ENCODE data around the gene RHEB. TPM values are rescaled to one million over a fixed set of nuclear protein-coding genes. Genes with fewer than 3 reads are reported as not detected.

RHEB gene
- polyA plus RNA-seq, 1 of the 3 experiments (the other 2 are of a cell fraction) = 87.3 TPM

GRCh38 chr7:151442776-151443496 lies 76.8 kb downstream of the RHEB start (continued):
- no peak for TF ChIP-seq RCOR1 (IDR thresholded peaks at IDR 0.05; ENCODE audit: low read length)
- no peak for TF ChIP-seq FOXJ3 (CRISPR knock-in tag; IDR thresholded peaks at IDR 0.05)
- no peak for TF ChIP-seq SMC3 (IDR thresholded peaks at IDR 0.05; ENCODE audit: low read depth, low read length)
- TF ChIP-seq MEF2A (IDR thresholded peaks at IDR 0.05; ENCODE audit: borderline replicate concordance, low read depth) = no peak
- no peak for TF ChIP-seq NFIC (IDR thresholded peaks at IDR 0.05; ENCODE audit: borderline replicate concordance)
- TF ChIP-seq FOSL2 (IDR thresholded peaks at IDR 0.05; ENCODE audit: borderline replicate concordance, low read depth) = no peak
- TF ChIP-seq ELF1 (IDR thresholded peaks at IDR 0.05) = no peak
- TF ChIP-seq MAX (IDR thresholded peaks at IDR 0.05; ENCODE audit: low read depth) = no peak

GRCh38 chr7:151440799-151441445 lies 78.8 kb downstream of the RHEB start:
- Histone ChIP-seq H3K79me2 (ENCODE audit: insufficient read depth) (no peaks in the 10 kb centered on the region), H3K9me2 (no peaks in the 10 kb centered on the region), H3K4me2 (no peak overlapping the region), H3K4me3 (ENCODE audit: low read depth in 2 of 2, low read length in 1 of 2) (no peak overlapping the region), H3K9ac (no peak overlapping the region), H3F3A (replicated peaks; ENCODE audit: insufficient read depth) (no peaks in the 10 kb centered on the region), H4K20me1 (ENCODE audit: insufficient read depth) (no peaks in the 10 kb centered on the region), H3K27ac (ENCODE audit: low read depth in 2 of 2, low read length in 1 of 2) (no peak overlapping the region), H3K36me3 (replicated peaks in 1 of 2; ENCODE audit: control insufficient read depth in 1 of 2, insufficient read depth in 2 of 2, low read length in 1 of 2) (no peaks in the 10 kb centered on the region), H3K9me3 (no peaks in the 10 kb centered on the region), H3K27me3 (ENCODE audit: insufficient read depth) (no peaks in the 10 kb centered on the region; the same call in 1 of the 2 replicates), H2AFZ (ENCODE audit: low read depth) (no peak overlapping the region), H3K4me1 (ENCODE audit: control insufficient read depth in 1 of 2, insufficient read depth in 2 of 2, low read depth in 1 of 2, low read length in 1 of 2) (peaks cover 0 to 19% of the 10 kb centered on the region in 2 experiments; a peak in 2 of 4 replicates)
- TF ChIP-seq RCOR1 (IDR thresholded peaks at IDR 0.05; ENCODE audit: low read length) (no peak), TCF12 (IDR thresholded peaks at IDR 0.05) (no peak), TAF1 (IDR thresholded peaks at IDR 0.05; ENCODE audit: borderline replicate concordance, low read depth, low read length) (no peak), NFIC (IDR thresholded peaks at IDR 0.05; ENCODE audit: borderline replicate concordance) (no peak), ZBTB33 (IDR thresholded peaks at IDR 0.05; ENCODE audit: borderline replicate concordance, low read depth) (no peak), ELF1 (IDR thresholded peaks at IDR 0.05) (no peak), CTCF (IDR thresholded peaks at IDR 0.05) (no peak), USF2 (IDR thresholded peaks at IDR 0.05; ENCODE audit: borderline replicate concordance, low read depth, low read length) (no peak), GATA2 (CRISPR knock-in tag; IDR thresholded peaks at IDR 0.05) (no peak), SIN3A (IDR thresholded peaks at IDR 0.05; ENCODE audit: borderline replicate concordance, low read depth, low read length) (no peak), YY1 (IDR thresholded peaks at IDR 0.05; ENCODE audit: low read depth) (no peak), MAX (IDR thresholded peaks at IDR 0.05; ENCODE audit: low read depth) (no peak), PBX3 (IDR thresholded peaks at IDR 0.05) (no peak), FOXM1 (IDR thresholded peaks at IDR 0.05; ENCODE audit: low read depth) (no peak), EZH2phosphoT487 (IDR thresholded peaks at IDR 0.05; ENCODE audit: borderline replicate concordance, low read depth) (no peak), FOXJ3 (CRISPR knock-in tag; IDR thresholded peaks at IDR 0.05) (no peak)
- WGBS (ENCODE audit: low lambda C conversion rate) = 84% methylated on average over 10 of the region's 10 CpGs
- CTCF ChIA-PET = interaction anchor here (0.8 to 6.3 kb wide), 6 partner anchors 8 to 131 kb away, joined by 3 to 43 read pairs (median 4); no protein-coding TSS in a partner anchor
- POLR2A ChIA-PET = interaction anchor here (0.6 kb wide), 1 partner anchor 498 kb away, joined by 4 read pairs; no protein-coding TSS in a partner anchor
- DNase-seq = no peak
